H9 (cell line): Measurements from ENCODE around the gene SMARCA2. TPM values are rescaled to one million over a fixed set of nuclear protein-coding genes. Genes with fewer than 3 reads are reported as not detected.

Experiments
- DNase-seq: peaks from one replicate; pipeline ENCODE4 v3.0.0-alpha.2; 2017
- H2AFZ ChIP-seq: one replicate; pipeline ENCODE4 v1.6.1; 2013; ENCODE audit warnings: mild to moderate bottlenecking, low read length, control low read depth, moderate library complexity
- H2AK5ac ChIP-seq: 2 replicates; pipeline ENCODE4 v1.6.1; 2013; ENCODE audit warnings: low read length, control low read depth, mixed read lengths; ENCODE audit not compliant: insufficient read length
- H2BK120ac ChIP-seq: one replicate; pipeline ENCODE4 v1.6.1; 2013; ENCODE audit warnings: low read depth, mild to moderate bottlenecking, low read length, control low read depth, inconsistent platforms; ENCODE audit not compliant: poor library complexity, severe bottlenecking
- H2BK12ac ChIP-seq: 2 replicates; pipeline ENCODE4 v1.6.1; 2013; ENCODE audit warnings: low read length, control low read depth, mixed read lengths, low read depth; ENCODE audit not compliant: insufficient read length
- H2BK15ac ChIP-seq: 2 replicates; pipeline ENCODE4 v1.6.1; 2013; ENCODE audit warnings: low read depth, low read length, control low read depth
- H2BK20ac ChIP-seq: one replicate; pipeline ENCODE4 v1.6.1; 2013; ENCODE audit warnings: low read depth, mild to moderate bottlenecking, low read length, control low read depth, inconsistent platforms; ENCODE audit not compliant: poor library complexity, severe bottlenecking
- H2BK5ac ChIP-seq: 2 replicates; pipeline ENCODE4 v1.6.1; 2013; ENCODE audit warnings: low read length, control low read depth, mixed read lengths; ENCODE audit not compliant: insufficient read length
- H3K14ac ChIP-seq: 2 replicates; pipeline ENCODE4 v1.6.1; 2013; ENCODE audit warnings: low read length, control low read depth; ENCODE audit not compliant: insufficient read depth
- H3K18ac ChIP-seq: 2 replicates; pipeline ENCODE4 v1.6.1; 2013; ENCODE audit warnings: low read depth, mild to moderate bottlenecking, mixed read lengths, low read length, control low read depth; ENCODE audit not compliant: insufficient read length
- H3K23ac ChIP-seq: 2 replicates; pipeline ENCODE4 v1.6.1; 2013; ENCODE audit warnings: low read length, control low read depth, mixed read lengths, low read depth; ENCODE audit not compliant: insufficient read length
- H3K23me2 ChIP-seq: 2 replicates; pipeline ENCODE4 v1.6.1; 2013; ENCODE audit warnings: low read depth, mild to moderate bottlenecking, mixed read lengths, low read length, control low read depth; ENCODE audit not compliant: insufficient read length, poor library complexity, severe bottlenecking
- H3K27ac ChIP-seq: 2 replicates; pipeline ENCODE4 v1.5.1; 2013; ENCODE audit warnings: low read length, control low read depth, mixed read lengths, low read depth; ENCODE audit not compliant: insufficient read length
- H3K27me3 ChIP-seq: 2 replicates; pipeline ENCODE4 v1.6.1; 2013; ENCODE audit warnings: low read length, control low read depth, inconsistent platforms; ENCODE audit not compliant: insufficient read depth
- H3K4ac ChIP-seq: 2 replicates; pipeline ENCODE4 v1.6.1; 2013; ENCODE audit warnings: low read depth, mild to moderate bottlenecking, control low read depth, inconsistent platforms, low read length, moderate library complexity
- H3K4me1 ChIP-seq: 2 replicates; pipeline ENCODE4 v1.6.1; 2013; ENCODE audit warnings: low read length, control low read depth, inconsistent platforms; ENCODE audit not compliant: insufficient read depth
- H3K4me2 ChIP-seq: 2 replicates; pipeline ENCODE4 v1.6.1; 2013; ENCODE audit warnings: low read length, control low read depth, mixed read lengths; ENCODE audit not compliant: insufficient read length, insufficient read depth
- H3K56ac ChIP-seq: 2 replicates; pipeline ENCODE4 v1.6.1; 2013; ENCODE audit warnings: low read depth, mild to moderate bottlenecking, mixed read lengths, low read length, control low read depth; ENCODE audit not compliant: insufficient read length
- H3K79me1 ChIP-seq: 2 replicates; pipeline ENCODE4 v1.6.1; 2013; ENCODE audit warnings: low read depth, mild to moderate bottlenecking, moderate library complexity, low read length, control low read depth, inconsistent platforms; ENCODE audit not compliant: insufficient read depth, poor library complexity, severe bottlenecking
- H3K79me2 ChIP-seq: 2 replicates; pipeline ENCODE4 v1.6.1; 2013; ENCODE audit warnings: low read length, control low read depth, inconsistent platforms; ENCODE audit not compliant: insufficient read depth
- H3K9ac ChIP-seq: 2 replicates; pipeline ENCODE4 v1.6.1; 2013; ENCODE audit warnings: low read length, control low read depth, mixed read lengths; ENCODE audit not compliant: insufficient read length; ENCODE audit errors: extremely low read depth
- H3K9me3 ChIP-seq: one replicate; pipeline ENCODE4 v1.6.1; 2013; ENCODE audit warnings: low read depth, low read length, inconsistent platforms; ENCODE audit not compliant: control insufficient read depth
- H3T11ph ChIP-seq: one replicate; pipeline ENCODE4 v1.6.1; 2013; ENCODE audit warnings: mild to moderate bottlenecking, low read length, control low read depth, inconsistent platforms
- H4K20me1 ChIP-seq: one replicate; pipeline ENCODE4 v1.6.1; 2013; ENCODE audit not compliant: control insufficient read depth, insufficient read length, insufficient read depth
- H4K5ac ChIP-seq: 2 replicates; pipeline ENCODE4 v1.6.1; 2013; ENCODE audit warnings: low read depth, mild to moderate bottlenecking, mixed read lengths, low read length, control low read depth; ENCODE audit not compliant: insufficient read length
- H4K8ac ChIP-seq: replicated peaks from 2 replicates; pipeline ENCODE4 v1.6.1; 2013; ENCODE audit warnings: low read length, control low read depth, mixed read lengths, low read depth; ENCODE audit not compliant: insufficient read length
- H4K91ac ChIP-seq: 2 replicates; pipeline ENCODE4 v1.6.1; 2013; ENCODE audit warnings: low read depth, mild to moderate bottlenecking, moderate library complexity, mixed read lengths, low read length, control low read depth; ENCODE audit not compliant: insufficient read length
- H3K27ac Mint-ChIP-seq, 3 experiments: 2 replicates in 2 of 3; 3 replicates in 1 of 3; pipeline ENCODE4 v1.8.0; 2020 to 2021; ENCODE audit warnings: mixed read lengths in 3 of 3, mild to moderate bottlenecking in 1 of 3, moderate library complexity in 1 of 3
- H3K27me3 Mint-ChIP-seq: 2 replicates; pipeline ENCODE4 v1.8.0; 2021; ENCODE audit warnings: low read depth, mild to moderate bottlenecking, moderate library complexity, mixed read lengths
- H3K36me3 Mint-ChIP-seq, 3 experiments: 2 replicates in 2 of 3; 3 replicates in 1 of 3; pipeline ENCODE4 v1.8.0; 2020 to 2021; ENCODE audit warnings: low read depth in 3 of 3, mixed read lengths in 3 of 3; ENCODE audit not compliant: insufficient read depth in 1 of 3
- H3K4me1 Mint-ChIP-seq, 2 experiments: 2 replicates each; pipeline ENCODE4 v1.8.0; 2020; ENCODE audit warnings: mixed read lengths in 2 of 2
- H3K4me3 Mint-ChIP-seq, 2 experiments: 2 replicates in 1 of 2; 3 replicates in 1 of 2; pipeline ENCODE4 v1.8.0; 2020 to 2021; ENCODE audit warnings: mild to moderate bottlenecking in 2 of 2, mixed read lengths in 2 of 2, moderate library complexity in 1 of 2
- H3K9me3 Mint-ChIP-seq, 2 experiments: 2 replicates in 1 of 2; 3 replicates in 1 of 2; pipeline ENCODE4 v1.8.0; 2020; ENCODE audit warnings: mild to moderate bottlenecking in 2 of 2, mixed read lengths in 2 of 2, moderate library complexity in 1 of 2
- WGBS: extraction: QIAGEN DNeasy Blood & Tissue Kit; methylation state at CpG from one replicate; pipeline ENCODE4 v1.1.7; 2013; ENCODE audit warnings: missing lambda C conversion rate, low lambda C conversion rate, mixed read lengths; ENCODE audit not compliant: insufficient read length; ENCODE audit errors: extremely low coverage; 5-methylcytosine and 5-hydroxymethylcytosine counted together
- total RNA-seq: library from RNA; stranded (reverse); gene quantifications from 2 replicates; pipeline ENCODE4 v1.2.1, GENCODE V29; 2021
- TF ChIP-seq, protein P1 (sequence below): fragments of 200-600 bp; sonication (generic); conservative IDR thresholded peaks from 3 replicates; pipeline ENCODE4 v1.8.0; 2021; ENCODE audit warnings: antibody characterized with exemption, mild to moderate bottlenecking

Gene SMARCA2
- total RNA-seq, 1 experiment from 2014 or later = 15.3 TPM

DNA sequence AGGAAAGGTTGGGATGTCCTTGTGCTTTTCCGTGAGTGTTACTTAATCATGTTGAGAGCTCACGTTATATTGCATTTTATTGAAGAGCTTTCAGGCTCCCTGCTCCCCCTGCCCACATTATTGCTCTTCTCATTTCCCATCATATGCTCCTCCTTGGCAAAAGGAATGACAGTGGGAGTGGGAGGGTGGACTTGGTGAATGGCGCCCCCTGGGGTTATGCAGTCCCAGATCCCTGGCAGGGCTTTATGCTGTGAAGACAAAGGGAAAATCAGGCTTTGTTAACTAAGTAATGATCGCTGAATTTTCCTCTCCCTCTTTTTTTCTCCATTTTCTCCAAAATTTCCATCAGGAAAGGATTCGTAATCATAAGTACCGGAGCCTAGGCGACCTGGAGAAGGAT lies 166.6 kb downstream of the SMARCA2 start:
- H3K27ac Mint-ChIP-seq = peak overlapping the region; percentile 98 to 99 (median 99)

More for the DNA sequence above, 166.6 kb downstream of the SMARCA2 start:
- Histone ChIP-seq H4K5ac (no peak overlapping the region), H2BK20ac (no peak overlapping the region), H3T11ph (no peak overlapping the region), H2AK5ac (no peak overlapping the region), H2BK120ac (no peak overlapping the region), H4K8ac (no peak overlapping the region), H3K18ac (no peak overlapping the region), H3K4me2 (peak overlapping the region; percentile 30), H2BK5ac (no peak overlapping the region), H4K20me1 (no peaks in the 10 kb centered on the region), H3K23me2 (peaks cover 2% of the 10 kb centered on the region), H2AFZ (peak overlapping the region; percentile 75), H3K27me3 (no peaks in the 10 kb centered on the region), H3K9me3 (no peaks in the 10 kb centered on the region), H3K4me1 (peaks cover 7% of the 10 kb centered on the region; the same call in 1 of the 2 replicates), H3K23ac (no peak overlapping the region), H2BK15ac (no peak overlapping the region), H3K79me2 (no peaks in the 10 kb centered on the region), H4K91ac (no peak overlapping the region), H3K14ac (no peak overlapping the region), H3K9ac (peak overlapping the region; percentile 66), H3K4ac (no peak overlapping the region), H2BK12ac (no peak overlapping the region), H3K56ac (no peak overlapping the region), H3K27ac (no peak overlapping the region), H3K79me1 (no peaks in the 10 kb centered on the region)
- Mint-ChIP-seq H3K9me3 (no peaks in the 10 kb centered on the region), H3K27me3 (no peaks in the 10 kb centered on the region), H3K4me1 (peaks cover 43 to 47% of the 10 kb centered on the region in 2 experiments), H3K4me3 (peak overlapping the region; percentile 48 to 60; a peak in 3 of 5 replicates), H3K36me3 (peaks cover 0 to 9% (median 4%) of the 10 kb centered on the region in 3 experiments; a peak in 3 of 7 replicates)
- TF ChIP-seq, protein P1, sequence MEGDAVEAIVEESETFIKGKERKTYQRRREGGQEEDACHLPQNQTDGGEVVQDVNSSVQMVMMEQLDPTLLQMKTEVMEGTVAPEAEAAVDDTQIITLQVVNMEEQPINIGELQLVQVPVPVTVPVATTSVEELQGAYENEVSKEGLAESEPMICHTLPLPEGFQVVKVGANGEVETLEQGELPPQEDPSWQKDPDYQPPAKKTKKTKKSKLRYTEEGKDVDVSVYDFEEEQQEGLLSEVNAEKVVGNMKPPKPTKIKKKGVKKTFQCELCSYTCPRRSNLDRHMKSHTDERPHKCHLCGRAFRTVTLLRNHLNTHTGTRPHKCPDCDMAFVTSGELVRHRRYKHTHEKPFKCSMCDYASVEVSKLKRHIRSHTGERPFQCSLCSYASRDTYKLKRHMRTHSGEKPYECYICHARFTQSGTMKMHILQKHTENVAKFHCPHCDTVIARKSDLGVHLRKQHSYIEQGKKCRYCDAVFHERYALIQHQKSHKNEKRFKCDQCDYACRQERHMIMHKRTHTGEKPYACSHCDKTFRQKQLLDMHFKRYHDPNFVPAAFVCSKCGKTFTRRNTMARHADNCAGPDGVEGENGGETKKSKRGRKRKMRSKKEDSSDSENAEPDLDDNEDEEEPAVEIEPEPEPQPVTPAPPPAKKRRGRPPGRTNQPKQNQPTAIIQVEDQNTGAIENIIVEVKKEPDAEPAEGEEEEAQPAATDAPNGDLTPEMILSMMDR = peak; percentile 76
- DNase-seq = peak; percentile 75
- WGBS = no CpG with 5 or more reads among the region's 7 CpGs
